ENCODE results near the gene RAF1. TPM values are rescaled to one million over a fixed set of nuclear protein-coding genes. Genes with fewer than 3 reads are reported as not detected.

RAF1 gene
- total and polyA plus RNA-seq, 2 of the 8 experiments (the other 6 are each of a cell fraction or from before 2014, with no cell fraction given), result 103 to 118 TPM

- H4K20me1 ChIP-seq (replicated peaks in 1 of 2; ENCODE audit: control insufficient read depth in 1 of 2, insufficient read depth in 2 of 2, low read length in 2 of 2), result peaks cover 1 to 5% of the 10 kb centered on the region in 2 experiments
- no peak overlapping the region for H2AFZ ChIP-seq (ENCODE audit: low read length)
- WGBS, 2 experiments (ENCODE audit: extremely low coverage in 1 of 2, insufficient coverage in 1 of 2, insufficient read length in 1 of 2, insufficient replicate concordance in 2 of 2, low coverage in 1 of 2, low lambda C conversion rate in 2 of 2, missing lambda C conversion rate in 1 of 2), result no CpG with 5 or more reads among the region's 4 CpGs
- no peak for FAIRE-seq
- TF ChIP-seq JUND (IDR thresholded peaks at IDR 0.05; ENCODE audit: low read length) (no peak), BCL11A (IDR thresholded peaks at IDR 0.05; ENCODE audit: low read depth in 2 of 2, low read length in 2 of 2) (no peak), SIRT6 (IDR thresholded peaks at IDR 0.05; ENCODE audit: low read length) (no peak), RBBP5 (IDR thresholded peaks at IDR 0.05; ENCODE audit: borderline replicate concordance, low read depth, low read length) (no peak), POU5F1 (IDR thresholded peaks at IDR 0.05; ENCODE audit: low read depth, low read length) (no peak), TEAD4 (IDR thresholded peaks at IDR 0.05; ENCODE audit: low read depth, low read length) (no peak), CBX8 (IDR thresholded peaks at IDR 0.05; ENCODE audit: borderline replicate concordance, low read depth, low read length) (no peak), SP2 (IDR thresholded peaks at IDR 0.05; ENCODE audit: low read length) (no peak), KDM4A (IDR thresholded peaks at IDR 0.05; ENCODE audit: low read depth, low read length, severe bottlenecking) (no peak)
- H4K91ac ChIP-seq (replicated peaks; ENCODE audit: insufficient read length, low read length), result no peak overlapping the region
- no peaks in the 10 kb centered on the region for H3K9me3 ChIP-seq (ENCODE audit: insufficient read depth in 2 of 2, low read depth in 1 of 2, low read length in 1 of 2)
- H3K23me2 ChIP-seq (ENCODE audit: low read depth, low read length), result no peaks in the 10 kb centered on the region
- no peak overlapping the region for H3K14ac ChIP-seq (ENCODE audit: insufficient read length)
- H3K36me3 ChIP-seq (ENCODE audit: control insufficient read depth in 2 of 4, insufficient read depth in 4 of 4, low read length in 3 of 4), result peaks cover 15 to 61% (median 51%) of the 10 kb centered on the region in 4 experiments
- no peak overlapping the region for H2BK20ac ChIP-seq (ENCODE audit: low read length)
- POLR2A ChIA-PET (ENCODE audit: partially characterized antibody), result no interaction called here
- H3K23ac ChIP-seq (ENCODE audit: insufficient read length), result no peak overlapping the region
- H2AK5ac ChIP-seq (ENCODE audit: low read depth, low read length), result no peak overlapping the region
- no peak overlapping the region for H2BK120ac ChIP-seq (replicated peaks; ENCODE audit: low read depth, low read length)
- no peak for DNase-seq (ENCODE audit: low read depth in 1 of 2, low spot score in 2 of 2)
- no peak overlapping the region for H4K5ac ChIP-seq (ENCODE audit: insufficient read length, low read depth, low read length)
- no peak overlapping the region for H2BK5ac ChIP-seq (ENCODE audit: low read depth, low read length)
- no peak overlapping the region for H3K4me3 ChIP-seq (ENCODE audit: extremely low read depth in 1 of 4, insufficient read depth in 2 of 4, low read depth in 3 of 4, low read length in 4 of 4)
- H3K56ac ChIP-seq (replicated peaks; ENCODE audit: insufficient read length, low read depth, low read length), result no peak overlapping the region
- H3K4me2 ChIP-seq (ENCODE audit: insufficient read depth in 1 of 2, low read depth in 2 of 2, low read length in 2 of 2), result no peak overlapping the region
- no peaks in the 10 kb centered on the region; the same call in 1 of the 2 replicates for H3K79me1 ChIP-seq (ENCODE audit: low read depth, low read length)
- no peak overlapping the region for H4K8ac ChIP-seq (ENCODE audit: extremely low read depth, insufficient read depth, low read length)
- no peak overlapping the region for H3K9ac ChIP-seq (replicated peaks in 1 of 4; ENCODE audit: extremely low read depth in 1 of 4, low read depth in 3 of 4, low read length in 3 of 4)
- H3K4me1 ChIP-seq (replicated peaks in 1 of 4; ENCODE audit: control insufficient read depth in 3 of 4, insufficient read depth in 4 of 4, low read length in 3 of 4), result no peaks in the 10 kb centered on the region
- H2BK12ac ChIP-seq (ENCODE audit: low read depth, low read length), result no peak overlapping the region
- H3K27me3 ChIP-seq (replicated peaks in 1 of 4; ENCODE audit: control insufficient read depth in 3 of 4, extremely low read depth in 1 of 4, insufficient read depth in 3 of 4, low read length in 3 of 4), result no peaks in the 10 kb centered on the region
- no peak overlapping the region for H3K4ac ChIP-seq (replicated peaks; ENCODE audit: insufficient read length, low read depth, low read length)
- H3K79me2 ChIP-seq (ENCODE audit: control insufficient read depth in 1 of 2, insufficient read depth in 2 of 2, low read length in 2 of 2), result no peaks in the 10 kb centered on the region
- H3K27ac ChIP-seq (ENCODE audit: low read depth, low read length), result no peak overlapping the region
- no peak overlapping the region for H2BK15ac ChIP-seq (ENCODE audit: low read length)
- CTCF ChIA-PET (ENCODE audit: partially characterized antibody), result interaction anchor here (0.6 to 1.7 kb wide), 3 partner anchors 9 to 112 kb away, joined by 3 to 5 read pairs (median 3); no protein-coding TSS in a partner anchor
- H3K18ac ChIP-seq (ENCODE audit: extremely low read depth, low read length), result no peak overlapping the region
Measured at GRCh38 chr3:12590096-12590495, 73.8 kb downstream of the RAF1 start.
